Measurements from ENCODE around the gene RPS19BP1. TPM values are rescaled to one million over a fixed set of nuclear protein-coding genes. Genes with fewer than 3 reads are reported as not detected.
A peak's percentile ranks its signal among the peaks of the same experiment; 100 is the strongest.

Gene RPS19BP1
- total RNA-seq, 1 experiment from 2014 or later, result 80.4 TPM

GRCh38 chr22:39574779-39575551 is 42.4 kb upstream of the RPS19BP1 start:
- CTCF ChIA-PET, result interaction anchor here (0.9 to 1.6 kb wide), 3 partner anchors 15 to 78 kb away, joined by 3 read pairs; no protein-coding TSS in a partner anchor
- POLR2A ChIA-PET, result interaction anchor here (0.9 kb wide), 1 partner anchor 469 kb away, joined by 3 read pairs; no protein-coding TSS in a partner anchor
- Histone ChIP-seq H3K4me1 (ENCODE audit: control insufficient read depth in 1 of 2, insufficient read depth in 2 of 2, low read length in 2 of 2) (peaks cover 14 to 22% of the 10 kb centered on the region in 2 experiments), H4K20me1 (ENCODE audit: insufficient read depth) (no peaks in the 10 kb centered on the region), H3K36me3 (ENCODE audit: control insufficient read depth in 1 of 2, insufficient read depth in 2 of 2, low read length in 2 of 2) (no peaks in the 10 kb centered on the region), H3K4me3 (replicated peaks in 1 of 2; ENCODE audit: low read depth in 1 of 2, low read length in 2 of 2) (no peak overlapping the region; a peak in 1 of 4 replicates), H3K27me3 (ENCODE audit: insufficient read depth, low read length) (no peaks in the 10 kb centered on the region; the same call in 1 of the 2 replicates), H3K79me2 (ENCODE audit: insufficient read depth, low read length) (no peaks in the 10 kb centered on the region), H3K9ac (ENCODE audit: low read length) (peak overlapping the region; percentile 0; the same call in 1 of the 2 replicates), H3K9me3 (ENCODE audit: control insufficient read depth in 1 of 2, insufficient read depth in 1 of 2, low read depth in 1 of 2, low read length in 2 of 2) (no peaks in the 10 kb centered on the region), H2AFZ (ENCODE audit: low read depth, low read length, poor library complexity, severe bottlenecking) (no peak overlapping the region), H3K4me2 (ENCODE audit: low read length) (peak overlapping the region; percentile 69), H3K9me2 (ENCODE audit: insufficient read depth) (no peaks in the 10 kb centered on the region), H3K27ac (ENCODE audit: low read depth, low read length) (no peak overlapping the region)
- intact Hi-C loops (cut with micrococcal nuclease), result no loop called here
- RAD21 ChIA-PET (ENCODE audit: low non-redundant PET in 1 of 2, low total read pairs in 2 of 2, uncharacterized antibody in 2 of 2, unreplicated experiment in 2 of 2), result no interaction called here
- TF ChIP-seq, protein P1, sequence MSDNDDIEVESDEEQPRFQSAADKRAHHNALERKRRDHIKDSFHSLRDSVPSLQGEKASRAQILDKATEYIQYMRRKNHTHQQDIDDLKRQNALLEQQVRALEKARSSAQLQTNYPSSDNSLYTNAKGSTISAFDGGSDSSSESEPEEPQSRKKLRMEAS (IDR thresholded peaks at IDR 0.05), result 0 out of 2 replicates have a peak, but pooled peaks have one; percentile 36
- peak; percentile 97 for TF ChIP-seq FOSL1 (IDR thresholded peaks at IDR 0.05; ENCODE audit: low read depth)
- no peak for TF ChIP-seq EZH2phosphoT487 (IDR thresholded peaks at IDR 0.05; ENCODE audit: borderline replicate concordance)
- peak; percentile 91 for TF ChIP-seq TCF7L2 (IDR thresholded peaks at IDR 0.05; ENCODE audit: borderline replicate concordance, extremely low read depth, insufficient read depth, insufficient read length)
- no peak for TF ChIP-seq ZFX (IDR thresholded peaks at IDR 0.05)
- peak; percentile 54 for TF ChIP-seq POLR2AphosphoS5 (IDR thresholded peaks at IDR 0.05; ENCODE audit: low read depth, low read length)
- peak; percentile 94 for TF ChIP-seq JUND (IDR thresholded peaks at IDR 0.05)
- TF ChIP-seq SP1 (IDR thresholded peaks at IDR 0.05; ENCODE audit: low read depth), result peak; percentile 74
- no TSS peak for BruUV-seq (replicated peaks)
- DNase-seq (ENCODE audit: low read depth, low spot score) (peak; percentile 80), ATAC-seq (peak; percentile 93)

DNA sequence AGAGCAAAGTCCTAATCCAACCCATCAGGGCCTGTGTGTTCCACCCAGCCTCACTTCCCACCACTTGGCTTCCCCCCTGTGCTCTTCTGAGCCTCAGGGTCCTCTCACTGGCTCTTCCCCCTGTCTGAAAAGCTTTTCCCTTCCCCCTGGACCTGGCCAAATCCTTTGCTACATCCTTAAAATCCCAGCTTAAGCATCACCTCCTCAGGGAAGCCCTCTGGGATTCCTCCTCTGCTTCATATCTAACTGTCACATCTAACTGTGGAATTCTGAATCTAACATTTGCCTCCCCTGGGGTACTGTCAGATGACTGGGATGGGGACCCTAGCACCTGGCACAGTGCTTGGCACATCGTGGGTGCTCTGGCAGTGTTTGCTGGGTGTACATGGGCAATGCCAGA is 39.0 kb upstream of the RPS19BP1 start:
- Histone ChIP-seq H3K27me3 (ENCODE audit: insufficient read depth, low read length) (no peaks in the 10 kb centered on the region), H3K4me1 (ENCODE audit: control insufficient read depth in 1 of 2, insufficient read depth in 2 of 2, low read length in 2 of 2) (peaks cover 14 to 27% of the 10 kb centered on the region in 2 experiments), H3K9me2 (ENCODE audit: insufficient read depth) (no peaks in the 10 kb centered on the region), H3K27ac (ENCODE audit: low read depth, low read length) (no peak overlapping the region), H3K79me2 (ENCODE audit: insufficient read depth, low read length) (no peaks in the 10 kb centered on the region), H3K36me3 (ENCODE audit: control insufficient read depth in 1 of 2, insufficient read depth in 2 of 2, low read length in 2 of 2) (no peaks in the 10 kb centered on the region), H3K9me3 (ENCODE audit: control insufficient read depth in 1 of 2, insufficient read depth in 1 of 2, low read depth in 1 of 2, low read length in 2 of 2) (no peaks in the 10 kb centered on the region), H3K9ac (ENCODE audit: low read length) (no peak overlapping the region), H4K20me1 (ENCODE audit: insufficient read depth) (no peaks in the 10 kb centered on the region), H2AFZ (ENCODE audit: low read depth, low read length, poor library complexity, severe bottlenecking) (no peak overlapping the region), H3K4me2 (ENCODE audit: low read length) (no peak overlapping the region), H3K4me3 (replicated peaks in 1 of 2; ENCODE audit: low read depth in 1 of 2, low read length in 2 of 2) (no peak overlapping the region)
- RAD21 ChIA-PET (ENCODE audit: low non-redundant PET in 1 of 2, low total read pairs in 2 of 2, uncharacterized antibody in 2 of 2, unreplicated experiment in 2 of 2), result no interaction called here
- CTCF ChIA-PET, result no interaction called here
- intact Hi-C loops (cut with micrococcal nuclease), result no loop called here
- no TSS peak for BruUV-seq (replicated peaks)
- DNase-seq (ENCODE audit: low read depth, low spot score), result no peak
- no peak for ATAC-seq
- POLR2A ChIA-PET, result no interaction called here
- TF ChIP-seq ZFX (IDR thresholded peaks at IDR 0.05), result no peak
- no peak for TF ChIP-seq ZNF274 (IDR thresholded peaks at IDR 0.05; ENCODE audit: low read depth, low read length)
- no peak for TF ChIP-seq EZH2 (IDR thresholded peaks at IDR 0.05)
- TF ChIP-seq ZBTB33 (IDR thresholded peaks at IDR 0.05; ENCODE audit: extremely low read depth, insufficient replicate concordance, low read length), result no peak
- TF ChIP-seq SP1 (IDR thresholded peaks at IDR 0.05; ENCODE audit: low read depth), result no peak
- TF ChIP-seq TCF7L2 (IDR thresholded peaks at IDR 0.05; ENCODE audit: borderline replicate concordance, extremely low read depth, insufficient read depth, insufficient read length), result no peak
- no peak for TF ChIP-seq REST (IDR thresholded peaks at IDR 0.05; ENCODE audit: low read depth)
